Omental fat pad (tissue), 4 donors: ENCODE results near the gene LHFPL3. TPM values are rescaled to one million over a fixed set of nuclear protein-coding genes. Genes with fewer than 3 reads are reported as not detected.

Experiments used
- ATAC-seq: fragments of 150-250 bp; one replicate; pipeline ENCODE4 v1.9.1; 2016; ENCODE audit warnings: mild to moderate bottlenecking, moderate library complexity; ENCODE audit not compliant: low FRiP score
- DNase-seq: peaks from one replicate; pipeline ENCODE4 v3.0.0-alpha.2; 2019; ENCODE audit warnings: low spot score
- total RNA-seq, 4 donors: library from RNA; depleted of rRNA; stranded (reverse); fragments of >200 nt; gene quantifications; one replicate each; pipeline ENCODE4 v1.1.0, GENCODE V29; 2016
- TF ChIP-seq, protein P1 (sequence below), 3 donors: fragments of 450-650 bp; IDR thresholded peaks; one replicate each; pipeline ENCODE4 v1.5.1; 2016 to 2017; ENCODE audit warnings: antibody characterized with exemption in 3 of 3, mild to moderate bottlenecking in 3 of 3, moderate library complexity in 2 of 3

Gene LHFPL3
- total RNA-seq, 4 donors from 2014 or later, result not detected

DNA sequence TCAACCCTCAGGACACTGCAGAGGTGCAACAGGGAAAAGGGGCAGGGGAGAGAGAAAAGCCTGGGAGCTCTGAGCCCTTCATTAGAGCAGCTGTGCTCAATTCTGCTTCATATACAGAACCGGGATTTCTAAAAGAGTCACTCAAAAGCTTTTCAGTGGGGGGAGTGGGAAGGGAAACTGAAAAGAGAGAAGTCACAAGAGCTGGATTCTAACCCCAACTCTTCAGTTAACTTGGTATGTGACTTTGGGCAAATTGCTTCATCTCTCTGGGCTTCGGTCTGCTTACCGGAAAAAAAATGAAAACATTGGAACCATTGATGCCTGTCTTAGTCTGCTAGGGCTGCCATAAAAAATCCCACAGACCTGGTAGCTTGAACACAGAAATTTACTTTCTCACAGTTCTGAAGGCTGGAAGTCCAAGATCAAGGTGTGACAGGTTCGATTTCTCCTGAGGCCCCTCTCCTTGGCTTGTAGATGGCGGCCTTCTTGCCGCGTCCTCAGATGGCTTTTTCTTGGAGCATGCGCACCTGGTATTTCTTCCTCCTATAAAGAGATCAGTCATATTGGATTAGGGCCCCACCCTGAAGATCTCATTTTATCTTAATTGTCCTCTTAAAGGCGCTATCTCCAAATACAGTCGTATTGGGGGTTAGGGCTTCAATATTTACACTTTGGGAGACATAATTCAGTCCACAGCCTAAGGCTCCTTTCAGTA is 567.3 kb downstream of the LHFPL3 start:
- no peak for DNase-seq
- TF ChIP-seq, protein P1, sequence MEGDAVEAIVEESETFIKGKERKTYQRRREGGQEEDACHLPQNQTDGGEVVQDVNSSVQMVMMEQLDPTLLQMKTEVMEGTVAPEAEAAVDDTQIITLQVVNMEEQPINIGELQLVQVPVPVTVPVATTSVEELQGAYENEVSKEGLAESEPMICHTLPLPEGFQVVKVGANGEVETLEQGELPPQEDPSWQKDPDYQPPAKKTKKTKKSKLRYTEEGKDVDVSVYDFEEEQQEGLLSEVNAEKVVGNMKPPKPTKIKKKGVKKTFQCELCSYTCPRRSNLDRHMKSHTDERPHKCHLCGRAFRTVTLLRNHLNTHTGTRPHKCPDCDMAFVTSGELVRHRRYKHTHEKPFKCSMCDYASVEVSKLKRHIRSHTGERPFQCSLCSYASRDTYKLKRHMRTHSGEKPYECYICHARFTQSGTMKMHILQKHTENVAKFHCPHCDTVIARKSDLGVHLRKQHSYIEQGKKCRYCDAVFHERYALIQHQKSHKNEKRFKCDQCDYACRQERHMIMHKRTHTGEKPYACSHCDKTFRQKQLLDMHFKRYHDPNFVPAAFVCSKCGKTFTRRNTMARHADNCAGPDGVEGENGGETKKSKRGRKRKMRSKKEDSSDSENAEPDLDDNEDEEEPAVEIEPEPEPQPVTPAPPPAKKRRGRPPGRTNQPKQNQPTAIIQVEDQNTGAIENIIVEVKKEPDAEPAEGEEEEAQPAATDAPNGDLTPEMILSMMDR (IDR thresholded peaks at IDR 0.05), result no peak

DNA sequence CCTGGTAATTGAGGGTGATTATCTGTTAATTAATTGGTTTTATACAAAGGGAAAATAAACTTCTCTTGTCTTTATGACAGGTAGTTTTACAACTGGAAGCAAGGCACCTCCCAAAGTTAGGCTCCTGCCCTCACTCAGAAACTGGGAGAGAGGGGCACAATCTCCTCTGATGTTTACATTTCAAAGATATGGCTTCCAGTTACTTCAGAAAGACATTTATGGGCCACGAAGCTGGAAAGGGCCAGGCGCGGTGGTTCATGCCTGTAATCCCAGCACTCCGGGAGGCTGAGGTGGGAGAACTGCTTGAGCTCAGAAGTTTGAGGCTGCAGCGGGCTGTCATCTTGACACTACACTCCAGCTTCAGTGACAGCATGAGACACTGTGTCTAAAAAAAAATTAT is 570.0 kb downstream of the LHFPL3 start:
- no peak for ATAC-seq
- no peak for DNase-seq
- TF ChIP-seq, protein P1 (IDR thresholded peaks at IDR 0.05), result no peak

More for the DNA sequence above, 567.3 kb downstream of the LHFPL3 start:
- no peak for ATAC-seq

DNA sequence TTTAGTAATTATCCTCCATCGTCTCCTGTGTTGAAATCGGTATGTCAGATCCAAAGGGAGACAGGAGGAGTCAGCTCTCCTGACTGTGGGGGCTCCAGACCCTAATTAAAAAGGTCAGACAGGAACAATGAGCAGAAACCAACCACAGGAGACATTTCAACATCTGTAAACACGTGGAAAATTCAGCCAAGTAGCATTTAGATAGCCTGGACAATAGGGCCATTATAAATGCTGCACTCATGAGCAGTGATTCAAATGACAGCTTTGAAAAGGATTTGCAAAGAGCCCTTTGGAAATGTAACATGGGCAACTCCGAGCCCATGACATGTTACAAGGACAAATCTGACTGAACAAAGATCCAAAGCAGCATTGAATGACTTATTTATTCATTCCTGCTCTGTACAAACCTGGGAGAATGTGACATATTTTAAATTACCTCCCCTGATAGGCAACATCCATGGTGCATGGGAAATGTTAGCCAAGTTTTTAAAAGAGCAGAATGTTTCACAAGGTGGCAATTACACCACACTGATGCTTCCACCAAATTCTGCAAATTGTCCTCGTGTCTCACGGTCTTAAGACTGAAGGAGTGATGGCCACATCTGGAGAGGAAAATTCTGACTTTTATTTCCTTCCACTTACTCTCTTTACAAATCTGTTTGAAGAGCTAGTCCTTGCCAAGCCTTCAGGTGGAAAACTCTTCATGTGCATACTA is 572.3 kb downstream of the LHFPL3 start:
- no peak for ATAC-seq
- DNase-seq, result no peak
- TF ChIP-seq, protein P1 (IDR thresholded peaks at IDR 0.05), result no peak

DNA sequence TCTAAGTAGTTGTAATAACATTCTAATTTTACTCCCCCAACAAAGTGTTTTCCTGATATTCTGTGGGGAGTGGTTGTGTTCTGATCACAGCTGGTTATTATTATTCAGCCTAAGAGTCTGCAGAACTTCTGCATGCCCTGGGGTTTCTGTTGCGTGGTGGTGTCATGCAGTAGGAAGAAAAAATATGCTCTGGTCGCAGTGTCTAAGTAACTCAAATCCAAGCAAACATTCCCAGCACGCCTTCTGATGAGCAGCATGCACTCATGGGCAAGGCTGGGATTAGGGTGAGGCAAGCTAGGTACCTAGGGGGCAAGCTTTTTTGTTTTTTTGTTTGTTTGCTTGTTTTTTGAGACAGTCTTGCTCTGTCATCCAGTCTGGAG is 572.8 kb downstream of the LHFPL3 start:
- DNase-seq, result no peak
- TF ChIP-seq, protein P1 (IDR thresholded peaks at IDR 0.05), result no peak
- no peak for ATAC-seq

DNA sequence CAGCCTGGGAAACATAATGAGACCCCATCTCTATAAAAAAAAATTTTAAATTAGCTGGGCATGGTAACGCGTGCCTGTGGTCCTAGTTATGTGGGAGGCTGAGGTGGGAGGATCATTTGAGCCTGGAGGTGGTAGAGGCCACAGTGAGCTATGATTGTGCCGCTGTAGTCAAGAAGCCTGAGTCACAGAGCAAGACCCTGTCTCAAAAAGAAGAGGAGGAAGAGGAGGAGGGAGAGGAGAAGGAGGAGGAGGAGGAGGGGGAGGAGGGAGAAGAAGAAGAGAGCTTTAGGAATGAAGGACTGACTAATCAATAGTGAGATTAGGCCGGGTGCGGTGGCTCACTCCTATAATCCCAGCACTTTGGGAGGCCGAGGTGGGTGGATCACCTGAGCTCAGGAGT is 573.8 kb downstream of the LHFPL3 start:
- TF ChIP-seq, protein P1 (IDR thresholded peaks at IDR 0.05), result no peak
- ATAC-seq, result no peak
- DNase-seq, result no peak

DNA sequence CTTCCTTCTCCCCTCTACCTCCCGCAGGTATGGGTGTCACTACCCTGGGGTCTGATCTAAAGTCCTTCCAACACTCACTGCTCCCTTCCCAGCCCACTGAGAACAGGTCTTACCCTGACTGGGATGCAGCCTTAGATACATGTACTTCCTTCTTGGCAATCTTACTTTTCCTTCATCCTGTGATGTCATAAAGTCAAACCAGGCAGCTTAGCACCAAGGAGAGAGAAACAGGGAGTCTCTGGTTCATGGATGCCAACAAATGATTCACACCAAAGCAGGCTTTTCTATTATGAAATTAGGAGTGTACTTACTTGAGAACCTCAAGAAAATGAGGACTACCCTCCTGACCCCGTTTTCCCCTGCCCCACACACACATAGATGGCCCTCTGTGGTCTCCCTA is 574.6 kb downstream of the LHFPL3 start:
- ATAC-seq (no peak), DNase-seq (no peak)
- TF ChIP-seq, protein P1 (IDR thresholded peaks at IDR 0.05), result no peak

DNA sequence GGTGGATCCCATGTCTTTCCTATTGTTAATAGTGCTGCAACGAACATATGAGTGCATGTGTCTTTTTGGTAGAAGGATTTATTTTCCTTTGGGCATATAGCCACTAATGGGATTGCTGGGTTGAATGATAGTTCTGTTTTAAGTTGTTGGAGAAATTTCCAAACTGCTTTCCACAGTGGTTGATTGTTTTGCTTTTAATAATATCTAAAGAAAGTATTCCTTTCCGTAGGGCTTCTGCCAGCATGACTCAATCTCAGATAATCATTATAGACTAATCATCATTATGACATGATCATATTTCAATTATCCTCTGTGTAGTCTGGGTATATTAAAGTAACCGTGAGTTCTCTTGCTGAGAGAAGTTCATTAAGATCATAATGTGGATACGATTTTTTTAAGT is 575.4 kb downstream of the LHFPL3 start:
- TF ChIP-seq, protein P1 (IDR thresholded peaks at IDR 0.05), result no peak

More for the DNA sequence above, 575.4 kb downstream of the LHFPL3 start:
- ATAC-seq (no peak), DNase-seq (no peak)
